ENCODE measurements around the gene MAMDC4.
A peak's percentile ranks its signal among the peaks of the same experiment; 100 is the strongest.

The MAMDC4 gene

GRCh38 chr9:136886610-136887597, 34.8 kb downstream of the MAMDC4 start:
- DNase-seq = no peak
- peaks cover 0 to 20% (median 7%) of the 10 kb centered on the region in 3 donors for H3K36me3 ChIP-seq
- intact Hi-C loops (cut with DNase I; ENCODE audit: low total_unique reads) = loop anchor here (5.0 kb wide), 2 partner anchors 55 to 535 kb away; partner anchors contain the start of genes EXD3, FBXW5 and NOXA1

GRCh38 chr9:136888454-136888853, 36.3 kb downstream of the MAMDC4 start:
- Histone ChIP-seq H3K4me1 (peaks cover 0 to 20% (median 16%) of the 10 kb centered on the region in 4 donors), H3K9me3 (no peaks in the 10 kb centered on the region), H3K36me3 (peaks cover 0 to 30% (median 7%) of the 10 kb centered on the region in 3 donors), H3K27ac (no peak overlapping the region), H3K27me3 (no peaks in the 10 kb centered on the region), H3K4me3 (no peak overlapping the region)
- no peak for DNase-seq
- intact Hi-C loops (cut with DNase I; ENCODE audit: low total_unique reads) = loop anchor here (5.0 kb wide), 2 partner anchors 54 to 534 kb away; partner anchors contain the start of genes EXD3, FBXW5 and NOXA1
- TF ChIP-seq CTCF (IDR thresholded peaks at IDR 0.05) = no peak

More at GRCh38 chr9:136886610-136887597, 34.8 kb downstream of the MAMDC4 start:
- peak overlapping the region; percentile 70 to 90 for H3K4me3 ChIP-seq
- no peaks in the 10 kb centered on the region for H3K9me3 ChIP-seq
- no peak for TF ChIP-seq CTCF (IDR thresholded peaks at IDR 0.05)
- H3K4me1 ChIP-seq = peaks cover 0 to 29% (median 19%) of the 10 kb centered on the region in 4 donors
- no peaks in the 10 kb centered on the region for H3K27me3 ChIP-seq
- H3K27ac ChIP-seq = peak overlapping the region; percentile 80 to 92

- DNase-seq = no peak
- Histone ChIP-seq H3K4me1 (peaks cover 0 to 20% (median 16%) of the 10 kb centered on the region in 4 donors), H3K27ac (no peak overlapping the region), H3K36me3 (peaks cover 0 to 35% (median 7%) of the 10 kb centered on the region in 3 donors), H3K27me3 (no peaks in the 10 kb centered on the region), H3K4me3 (no peak overlapping the region), H3K9me3 (no peaks in the 10 kb centered on the region)
- TF ChIP-seq CTCF (IDR thresholded peaks at IDR 0.05) = no peak
- intact Hi-C loops (cut with DNase I; ENCODE audit: low total_unique reads) = loop anchor here (5.0 kb wide), 2 partner anchors 52 to 532 kb away; partner anchors contain the start of genes EXD3, FBXW5 and NOXA1
Observed at GRCh38 chr9:136889858-136890257, 37.7 kb downstream of the MAMDC4 start.

- H3K27ac ChIP-seq = no peak overlapping the region
- no peak overlapping the region for H3K4me3 ChIP-seq
- no peaks in the 10 kb centered on the region for H3K27me3 ChIP-seq
- no peak for DNase-seq
- intact Hi-C loops (cut with DNase I; ENCODE audit: low total_unique reads) = no loop called here
- H3K36me3 ChIP-seq = peaks cover 0 to 35% (median 7%) of the 10 kb centered on the region in 3 donors
- H3K9me3 ChIP-seq = no peaks in the 10 kb centered on the region
- TF ChIP-seq CTCF (IDR thresholded peaks at IDR 0.05) = no peak
- H3K4me1 ChIP-seq = peaks cover 0 to 18% (median 11%) of the 10 kb centered on the region in 4 donors
Observed at GRCh38 chr9:136890661-136891060, 38.5 kb downstream of the MAMDC4 start.

GRCh38 chr9:136896027-136896426, 43.9 kb downstream of the MAMDC4 start:
- Histone ChIP-seq H3K9me3 (no peaks in the 10 kb centered on the region), H3K27ac (no peak overlapping the region), H3K27me3 (no peaks in the 10 kb centered on the region), H3K4me3 (no peak overlapping the region), H3K4me1 (peaks cover 0 to 6% (median 3%) of the 10 kb centered on the region in 4 donors), H3K36me3 (peaks cover 0 to 48% (median 20%) of the 10 kb centered on the region in 3 donors)
- TF ChIP-seq CTCF (IDR thresholded peaks at IDR 0.05) = no peak
- DNase-seq = no peak
- intact Hi-C loops (cut with DNase I; ENCODE audit: low total_unique reads) = no loop called here

All from tibial artery (tissue), 4 donors.